HFF-Myc (cell line): ENCODE measurements around the gene COLQ.
"Not testable (repeated sequence)": the region's sequence is repeated elsewhere in the genome, so short reads cannot be mapped to it uniquely, and the experiment has no call there.

Experiments
- DNase-seq: peaks from one replicate; pipeline ENCODE4 v3.0.0-alpha.2; 2011; ENCODE audit warnings: low read depth; ENCODE audit errors: extremely low read depth
- H3K4me3 ChIP-seq: replicated peaks from 2 replicates; pipeline ENCODE4 v1.5.1; 2011; ENCODE audit warnings: low read depth, mild to moderate bottlenecking, control low read depth, low read length
- TF ChIP-seq, protein P1 (sequence below): IDR thresholded peaks from 2 replicates; pipeline ENCODE4 v1.5.1; 2012; ENCODE audit warnings: mild to moderate bottlenecking, low read depth, low read length, control low read depth; ENCODE audit errors: missing control alignments

The COLQ gene

DNA sequence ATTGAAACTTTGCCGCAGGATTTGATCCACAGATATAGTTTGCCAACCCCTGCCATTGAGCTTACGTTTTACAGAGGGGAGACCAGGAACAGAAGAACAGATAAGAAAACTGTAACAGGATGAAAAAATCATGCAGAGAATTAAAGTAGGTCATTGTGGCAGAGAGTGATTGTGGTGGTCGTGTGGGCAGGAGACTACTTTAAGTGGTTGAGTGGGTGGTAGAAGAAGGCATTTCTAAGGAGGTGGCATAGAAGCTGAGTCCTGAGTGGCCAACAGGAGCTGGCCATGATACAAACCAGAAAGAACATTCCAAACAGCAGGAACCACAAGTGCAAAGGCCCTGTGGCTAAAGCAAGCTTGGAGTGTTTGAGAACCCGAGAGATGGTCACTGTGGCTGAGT is 34.5 kb downstream of the COLQ start:
- DNase-seq = no peak
- H3K4me3 ChIP-seq = no peak overlapping the region
- TF ChIP-seq, protein P1, sequence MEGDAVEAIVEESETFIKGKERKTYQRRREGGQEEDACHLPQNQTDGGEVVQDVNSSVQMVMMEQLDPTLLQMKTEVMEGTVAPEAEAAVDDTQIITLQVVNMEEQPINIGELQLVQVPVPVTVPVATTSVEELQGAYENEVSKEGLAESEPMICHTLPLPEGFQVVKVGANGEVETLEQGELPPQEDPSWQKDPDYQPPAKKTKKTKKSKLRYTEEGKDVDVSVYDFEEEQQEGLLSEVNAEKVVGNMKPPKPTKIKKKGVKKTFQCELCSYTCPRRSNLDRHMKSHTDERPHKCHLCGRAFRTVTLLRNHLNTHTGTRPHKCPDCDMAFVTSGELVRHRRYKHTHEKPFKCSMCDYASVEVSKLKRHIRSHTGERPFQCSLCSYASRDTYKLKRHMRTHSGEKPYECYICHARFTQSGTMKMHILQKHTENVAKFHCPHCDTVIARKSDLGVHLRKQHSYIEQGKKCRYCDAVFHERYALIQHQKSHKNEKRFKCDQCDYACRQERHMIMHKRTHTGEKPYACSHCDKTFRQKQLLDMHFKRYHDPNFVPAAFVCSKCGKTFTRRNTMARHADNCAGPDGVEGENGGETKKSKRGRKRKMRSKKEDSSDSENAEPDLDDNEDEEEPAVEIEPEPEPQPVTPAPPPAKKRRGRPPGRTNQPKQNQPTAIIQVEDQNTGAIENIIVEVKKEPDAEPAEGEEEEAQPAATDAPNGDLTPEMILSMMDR = no peak

DNA sequence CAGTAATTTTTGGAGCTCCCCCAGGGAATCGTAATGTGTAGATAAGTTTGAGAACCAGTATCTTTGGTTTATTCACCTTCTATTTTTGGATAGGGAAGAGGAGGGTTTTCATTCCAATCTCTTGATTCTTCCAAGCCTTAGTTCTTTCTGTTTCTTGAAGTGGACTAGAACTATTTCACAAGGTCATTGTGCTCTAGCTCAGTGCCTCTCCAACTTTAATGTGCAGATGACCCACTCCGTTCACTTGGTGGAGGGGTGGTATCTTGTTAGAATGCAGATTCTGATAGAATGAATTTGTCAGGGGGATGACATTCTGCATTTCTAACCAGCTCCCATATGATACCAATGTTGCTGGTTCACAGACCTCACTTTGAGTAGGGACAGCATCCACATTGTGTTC is 35.5 kb downstream of the COLQ start:
- TF ChIP-seq, protein P1 = no peak
- H3K4me3 ChIP-seq = no peak overlapping the region
- no peak for DNase-seq

DNA sequence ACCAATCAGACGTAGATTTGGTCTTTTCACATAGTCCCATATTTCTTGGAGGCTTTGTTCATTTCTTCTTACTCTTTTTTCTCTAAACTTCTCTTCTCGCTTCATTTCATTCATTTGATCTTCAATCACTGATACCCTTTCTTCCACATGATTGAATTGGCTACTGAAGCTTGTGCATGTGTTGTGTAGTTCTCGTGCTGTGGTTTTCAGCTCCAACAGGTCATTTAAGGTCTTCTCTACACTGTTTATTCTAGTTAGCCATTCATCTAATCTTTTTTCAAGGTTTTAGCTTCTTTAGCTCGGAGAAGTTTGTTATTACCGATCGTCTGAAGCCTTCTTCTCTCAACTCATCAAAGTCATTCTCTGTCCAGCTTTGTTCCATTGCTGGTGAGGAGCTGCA is 37.0 kb downstream of the COLQ start:
- H3K4me3 ChIP-seq, DNase-seq: not testable (repeated sequence)

DNA sequence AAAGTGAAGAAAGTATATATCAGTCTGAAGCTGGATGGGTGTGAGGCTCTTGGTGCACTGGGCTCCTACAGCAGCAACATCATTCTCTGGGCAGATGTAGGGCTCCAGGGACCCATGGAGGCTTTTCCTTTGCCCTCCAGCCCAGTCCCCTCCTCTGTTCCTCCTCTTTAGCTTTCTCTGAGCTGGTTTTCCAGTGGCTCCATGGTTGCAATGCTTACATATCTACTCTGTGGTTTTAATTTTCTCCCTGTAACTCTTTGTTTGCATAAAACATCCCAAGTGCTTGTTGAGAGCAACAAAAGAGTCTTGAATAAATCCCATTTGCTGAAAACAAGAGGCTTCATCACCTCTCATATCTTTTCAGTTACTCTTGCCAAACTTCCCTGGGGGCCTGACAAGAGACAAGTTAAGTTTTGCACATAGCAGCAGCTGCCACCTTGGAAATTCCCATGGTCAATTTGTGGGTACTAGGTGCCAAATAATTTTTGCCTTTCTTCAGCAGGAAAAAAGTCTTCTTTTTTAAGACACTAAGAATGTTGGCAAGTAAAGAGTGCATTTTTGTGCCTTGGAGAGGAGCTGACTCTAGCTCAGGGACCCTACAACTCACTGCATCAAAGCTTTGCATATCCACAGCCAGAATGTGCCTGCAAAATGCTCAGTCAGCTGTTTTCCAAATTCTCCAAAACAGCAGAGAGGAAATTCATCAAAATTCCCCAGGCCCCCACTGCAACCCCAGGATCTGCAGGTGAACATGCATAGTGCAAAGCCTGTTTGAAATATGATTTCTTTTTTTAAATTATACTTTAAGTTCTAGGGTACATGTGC is 41.9 kb downstream of the COLQ start:
- TF ChIP-seq, protein P1 = no peak

DNA sequence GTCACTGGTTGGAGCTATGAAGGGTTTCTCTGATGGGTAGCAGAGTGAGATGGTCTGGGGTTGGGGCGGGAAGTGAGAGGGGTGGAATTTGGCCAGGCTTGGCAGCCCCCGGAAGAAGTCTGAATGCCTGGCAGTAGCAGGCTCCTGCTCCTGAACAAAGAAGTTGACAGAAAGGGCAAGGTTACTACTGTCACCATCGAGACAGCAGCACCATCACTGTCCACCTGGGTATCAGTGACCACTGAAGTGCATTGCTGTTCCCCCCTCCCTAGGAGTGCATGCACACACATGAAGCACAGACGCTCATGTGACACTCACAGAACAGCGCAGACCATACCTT is 42.9 kb downstream of the COLQ start:
- DNase-seq = no peak
- TF ChIP-seq, protein P1 = no peak
- no peak overlapping the region for H3K4me3 ChIP-seq

More for the DNA sequence above, 41.9 kb downstream of the COLQ start:
- H3K4me3 ChIP-seq = no peak overlapping the region
- no peak for DNase-seq

DNA sequence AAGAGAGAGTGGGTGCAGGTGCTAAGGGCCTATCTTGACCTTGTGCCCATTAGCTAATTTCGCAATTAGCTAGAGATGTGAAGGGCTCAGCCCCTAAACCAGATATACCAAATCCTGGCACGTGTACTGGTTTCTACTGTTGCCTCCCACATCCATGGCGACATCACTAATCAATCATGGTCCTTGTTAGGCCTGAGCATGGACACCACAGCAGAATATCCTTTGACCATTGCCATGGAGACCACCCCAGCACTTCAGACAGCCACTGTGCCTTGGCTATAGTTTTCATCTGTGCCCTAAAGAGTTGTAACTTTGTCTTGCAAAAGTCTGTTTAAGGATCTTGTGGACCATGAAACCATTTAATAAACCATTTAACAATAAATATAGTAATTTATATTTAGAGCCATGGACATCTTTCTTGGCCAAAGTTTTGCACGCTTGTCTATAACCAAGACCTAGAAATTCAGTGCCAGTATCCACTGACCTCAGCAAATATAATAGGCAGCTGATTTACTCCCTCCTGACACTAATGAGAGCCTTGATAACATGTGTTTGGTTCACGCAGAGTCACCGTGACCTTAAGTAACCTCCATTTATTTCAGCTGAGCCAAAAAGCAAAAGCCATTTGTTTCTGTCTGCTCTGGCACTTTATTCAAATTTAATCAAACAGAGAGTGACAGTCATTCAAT is 43.4 kb downstream of the COLQ start:
- H3K4me3 ChIP-seq = no peak overlapping the region
- no peak for DNase-seq
- TF ChIP-seq, protein P1 = no peak

DNA sequence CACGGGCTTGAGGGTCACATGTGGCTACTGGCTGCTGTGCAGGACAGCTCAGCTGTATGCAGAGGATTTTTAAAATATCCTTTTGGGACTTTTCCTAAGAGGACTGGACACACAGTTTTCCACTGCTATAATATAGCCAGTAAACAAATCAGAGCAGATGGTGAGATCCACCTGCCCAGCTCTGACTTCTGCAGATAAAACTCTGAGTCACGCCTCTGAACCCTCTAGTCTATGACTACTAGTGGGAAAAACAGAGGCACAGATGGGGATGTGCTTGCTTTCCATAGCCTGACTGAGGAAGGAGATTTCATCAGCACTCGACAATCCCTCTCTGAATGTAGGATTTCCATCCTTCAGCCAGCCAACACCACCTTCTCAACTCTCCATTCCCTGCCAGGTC is 45.1 kb downstream of the COLQ start:
- TF ChIP-seq, protein P1 = no peak
- H3K4me3 ChIP-seq = no peak overlapping the region
- no peak for DNase-seq
